A549 (cell line): Measurements from ENCODE around the gene CTBP2. TPM values are rescaled to one million over a fixed set of nuclear protein-coding genes. Genes with fewer than 3 reads are reported as not detected.
A peak's percentile ranks its signal among the peaks of the same experiment; 100 is the strongest.

Experiments
- ATAC-seq, 2 experiments: fragments of 200-7000 bp in 1 of 2; fragments of >200 bp in 1 of 2; cut with Nextera tagmentation in 1 of 2; cut with Tn5 transposase in 1 of 2; 3 replicates each; pipeline versions ENCODE4 v1.8.0 to v1.9.1; 2018 to 2020; ENCODE audit warnings: mild to moderate bottlenecking in 1 of 2, moderate library complexity in 1 of 2
- CTCF ChIA-PET: fragments of 300-600 bp; sonication (Branson Sonifier 250); formaldehyde crosslinking; extraction: SDS; loops from one replicate; lab custom pipeline; 2021; ENCODE audit warnings: antibody characterized with exemption, inconsistent platforms; lab: Yijun Ruan, JAX
- POLR2A ChIA-PET: fragments of 350-600 bp; formaldehyde crosslinking; extraction: SDS; loops from one replicate; lab custom pipeline; 2021; ENCODE audit warnings: antibody characterized with exemption, inconsistent platforms; lab: Yijun Ruan, JAX
- DNase-seq, 2 experiments: peaks; one replicate each; pipeline versions ENCODE4 v3.0.0 to v3.0.0-alpha.2; 2011 to 2016; ENCODE audit warnings: low read depth in 1 of 2, low spot score in 1 of 2
- FAIRE-seq: peaks from 2 replicates; lab custom pipeline; 2011; peaks lifted over from hg19 to GRCh38; lab: Jason Lieb, UNC
- H3K27ac ChIP-seq, 2 experiments: fragments of >200 bp; sonication (Bioruptor Twin); formaldehyde crosslinking; 3 replicates each; pipeline ENCODE4 v1.5.1; 2016 to 2017
- H3K4me1 ChIP-seq: fragments of >200 bp; sonication (Bioruptor Twin); formaldehyde crosslinking; 3 replicates; pipeline ENCODE4 v1.6.1; 2016
- H3K4me2 ChIP-seq: fragments of >200 bp; sonication (Bioruptor Twin); formaldehyde crosslinking; 3 replicates; pipeline ENCODE4 v1.6.1; 2016
- H3K4me3 ChIP-seq: fragments of >200 bp; sonication (Bioruptor Twin); formaldehyde crosslinking; 3 replicates; pipeline ENCODE4 v1.5.1; 2016
- H3K9me3 ChIP-seq: fragments of >200 bp; sonication (Bioruptor Twin); formaldehyde crosslinking; 3 replicates; pipeline ENCODE4 v1.6.1; 2016
- CHD4 ChIP-seq: fragments of 200-600 bp; sonication (generic); IDR thresholded peaks from 2 replicates; pipeline ENCODE4 v1.6.1; 2016; ENCODE audit warnings: antibody characterized with exemption, mild to moderate bottlenecking, borderline replicate concordance
- EHF ChIP-seq: fragments of 250-450 bp; sonication (Bioruptor Pico); IDR thresholded peaks from 2 replicates; pipeline ENCODE4 v1.5.0; 2020; ENCODE audit warnings: mild to moderate bottlenecking
- FOSL2 ChIP-seq, 2 experiments: fragments of 450-650 bp in 1 of 2; fragments of >200 bp in 1 of 2; sonication (Bioruptor Twin) in 1 of 2; formaldehyde crosslinking; IDR thresholded peaks; 2 replicates each; pipeline versions ENCODE4 v1.5.0 to v1.6.1; 2016 to 2020; ENCODE audit warnings: mild to moderate bottlenecking in 1 of 2, moderate library complexity in 1 of 2
- JUN ChIP-seq, 2 experiments: fragments of >200 bp; sonication (Bioruptor Twin); formaldehyde crosslinking; IDR thresholded peaks; 2 replicates in 1 of 2; 3 replicates in 1 of 2; pipeline ENCODE4 v1.6.1; 2016 to 2017
- MAZ ChIP-seq: fragments of 150-350 bp; IDR thresholded peaks from 2 replicates; pipeline ENCODE4 v1.6.1; 2014; ENCODE audit warnings: antibody characterized with exemption, low read depth, low read length, borderline replicate concordance
- MYC ChIP-seq: IDR thresholded peaks from 2 replicates; pipeline ENCODE4 v1.6.1; 2012; ENCODE audit warnings: mild to moderate bottlenecking, inconsistent platforms, low read length, improper control_type of control experiment, borderline replicate concordance
- RAD21 ChIP-seq, 2 experiments: fragments of >200 bp in 1 of 2; sonication (Bioruptor Twin) in 1 of 2; formaldehyde crosslinking in 1 of 2; IDR thresholded peaks in 1 of 2; conservative IDR thresholded peaks in 1 of 2; 2 replicates in 1 of 2; 3 replicates in 1 of 2; pipeline ENCODE4 v1.6.1; 2012 to 2018; ENCODE audit warnings: inconsistent platforms in 1 of 2
- RARB ChIP-seq: fragments of 250-450 bp; sonication (Bioruptor Pico); IDR thresholded peaks from 2 replicates; pipeline ENCODE4 v1.8.0; 2021; ENCODE audit warnings: mild to moderate bottlenecking, moderate library complexity
- SMC3 ChIP-seq: fragments of >200 bp; sonication (Bioruptor Twin); formaldehyde crosslinking; IDR thresholded peaks from 3 replicates; pipeline ENCODE4 v1.6.1; 2018; ENCODE audit warnings: inconsistent platforms
- SREBF2 ChIP-seq: fragments of 450-650 bp; IDR thresholded peaks from 2 replicates; pipeline ENCODE4 v1.6.1; 2014; ENCODE audit warnings: mild to moderate bottlenecking, moderate library complexity
- TFCP2L1 ChIP-seq: fragments of 250-450 bp; sonication (Bioruptor Pico); IDR thresholded peaks from 2 replicates; pipeline ENCODE4 v1.5.0; 2021; ENCODE audit warnings: mild to moderate bottlenecking
- TP53 ChIP-seq: fragments of 250-450 bp; sonication (Bioruptor Pico); IDR thresholded peaks from 2 replicates; pipeline ENCODE4 v1.5.0; 2021; ENCODE audit warnings: mild to moderate bottlenecking, moderate library complexity
- WGBS: methylation state at CpG from one replicate; pipeline ENCODE4 v1.1.6; 2017; ENCODE audit errors: missing lambda C conversion rate; 5-methylcytosine and 5-hydroxymethylcytosine counted together
- polyA plus RNA-seq, 4 experiments: library from polyadenylated mRNA; depleted of rRNA in 3 of 4; stranded (reverse); fragments of >200 nt; fragmentation: RNase III in 1 of 4; extraction: RNeasy Plus Mini Kit Qiagen cat#74134 plus additional on column Dnase treatment in 1 of 4; gene quantifications; 2 replicates in 3 of 4; 3 replicates in 1 of 4; pipeline ENCODE4 v1.2.3, GENCODE V29; 2011 to 2017
- TF ChIP-seq, protein P1 (sequence below): fragments of >200 bp; sonication (Bioruptor Twin); formaldehyde crosslinking; IDR thresholded peaks from 3 replicates; pipeline ENCODE4 v1.5.1; 2016
- TF ChIP-seq, protein P2 (sequence below): fragments of 450-650 bp; IDR thresholded peaks from 2 replicates; pipeline ENCODE4 v1.6.1; 2014; ENCODE audit warnings: antibody characterized with exemption
- TF ChIP-seq, protein P3 (sequence below): fragments of 200-600 bp; sonication (generic); IDR thresholded peaks from 2 replicates; pipeline ENCODE4 v1.6.1; 2016; ENCODE audit warnings: antibody characterized with exemption, mild to moderate bottlenecking, moderate library complexity
- TF ChIP-seq, protein P4 (sequence below): fragments of 150-350 bp; IDR thresholded peaks from 2 replicates; pipeline ENCODE4 v1.6.1; 2014; ENCODE audit warnings: low read depth, mild to moderate bottlenecking, low read length
- TF ChIP-seq, protein P5 (sequence below): fragments of >200 bp; sonication (Bioruptor Twin); formaldehyde crosslinking; IDR thresholded peaks from 2 replicates; pipeline ENCODE4 v1.6.1; 2016

CTBP2 gene
- polyA plus RNA-seq, 2 of the 4 experiments (the other 2 are of a cell fraction), result 74.9 to 78.9 TPM

DNA sequence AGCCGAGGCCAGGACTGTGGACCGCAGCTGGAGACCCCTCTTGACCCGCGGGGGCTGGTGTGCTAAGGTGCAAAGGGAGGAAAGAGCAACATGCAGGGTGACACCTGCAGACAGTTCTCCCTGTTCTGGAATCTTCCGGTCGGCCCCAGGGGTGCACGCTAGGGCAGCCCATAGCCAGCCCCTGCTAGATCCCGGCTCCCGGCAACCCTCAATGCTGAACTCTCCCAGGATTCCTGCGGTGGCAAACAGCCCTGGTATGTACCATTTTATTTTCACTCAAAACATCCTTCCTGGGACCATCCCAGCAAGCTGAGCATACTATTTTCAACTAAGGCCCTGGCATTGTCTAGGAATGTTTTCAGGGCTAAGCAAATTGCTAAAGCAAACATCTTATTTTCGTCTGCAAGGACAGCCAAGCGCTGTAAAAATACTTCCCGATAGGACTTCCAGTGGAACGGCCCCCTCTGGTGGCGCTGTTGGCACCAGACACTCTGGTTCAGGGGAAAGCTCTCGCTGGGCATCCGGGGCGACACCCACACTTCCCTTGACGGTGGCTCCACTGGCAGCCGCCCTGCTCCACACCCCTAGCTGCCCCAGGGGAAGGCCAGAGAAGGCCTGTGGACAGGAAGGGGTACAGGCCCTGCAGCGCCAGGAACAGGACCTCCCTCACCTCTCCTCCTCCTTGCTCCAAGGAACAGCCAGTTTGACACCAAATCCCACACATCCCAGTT is 99.4 kb downstream of the CTBP2 start:
- TF ChIP-seq, protein P1, sequence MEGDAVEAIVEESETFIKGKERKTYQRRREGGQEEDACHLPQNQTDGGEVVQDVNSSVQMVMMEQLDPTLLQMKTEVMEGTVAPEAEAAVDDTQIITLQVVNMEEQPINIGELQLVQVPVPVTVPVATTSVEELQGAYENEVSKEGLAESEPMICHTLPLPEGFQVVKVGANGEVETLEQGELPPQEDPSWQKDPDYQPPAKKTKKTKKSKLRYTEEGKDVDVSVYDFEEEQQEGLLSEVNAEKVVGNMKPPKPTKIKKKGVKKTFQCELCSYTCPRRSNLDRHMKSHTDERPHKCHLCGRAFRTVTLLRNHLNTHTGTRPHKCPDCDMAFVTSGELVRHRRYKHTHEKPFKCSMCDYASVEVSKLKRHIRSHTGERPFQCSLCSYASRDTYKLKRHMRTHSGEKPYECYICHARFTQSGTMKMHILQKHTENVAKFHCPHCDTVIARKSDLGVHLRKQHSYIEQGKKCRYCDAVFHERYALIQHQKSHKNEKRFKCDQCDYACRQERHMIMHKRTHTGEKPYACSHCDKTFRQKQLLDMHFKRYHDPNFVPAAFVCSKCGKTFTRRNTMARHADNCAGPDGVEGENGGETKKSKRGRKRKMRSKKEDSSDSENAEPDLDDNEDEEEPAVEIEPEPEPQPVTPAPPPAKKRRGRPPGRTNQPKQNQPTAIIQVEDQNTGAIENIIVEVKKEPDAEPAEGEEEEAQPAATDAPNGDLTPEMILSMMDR, result peak; percentile 70
- peak; percentile 65 for TF ChIP-seq SMC3
- peak; percentile 63 to 64 for TF ChIP-seq RAD21 (conservative IDR thresholded peaks at IDR 0.05 in 1 of 2, IDR thresholded peaks at IDR 0.05 in 1 of 2)
- no peak for TF ChIP-seq RARB (CRISPR knock-in tag)
- TF ChIP-seq SREBF2, result no peak
- 51% methylated on average over 18 of the region's 21 CpGs for WGBS
- Histone ChIP-seq H3K27ac (peak overlapping the region; percentile 26 to 73; a peak in 4 of 6 replicates), H3K4me1 (peaks cover 25% of the 10 kb centered on the region), H3K4me2 (peak overlapping the region; percentile 29), H3K4me3 (no peak overlapping the region), H3K9me3 (no peaks in the 10 kb centered on the region)
- ATAC-seq, result peak; percentile 91
- peak; percentile 64 for DNase-seq
- ChIA-PET POLR2A (no interaction called here), CTCF (interaction anchor here (0.7 to 8.3 kb wide), 26 partner anchors 9 to 356 kb away, joined by 3 to 105 read pairs (median 4); no protein-coding TSS in a partner anchor)
- FAIRE-seq, result no peak

DNA sequence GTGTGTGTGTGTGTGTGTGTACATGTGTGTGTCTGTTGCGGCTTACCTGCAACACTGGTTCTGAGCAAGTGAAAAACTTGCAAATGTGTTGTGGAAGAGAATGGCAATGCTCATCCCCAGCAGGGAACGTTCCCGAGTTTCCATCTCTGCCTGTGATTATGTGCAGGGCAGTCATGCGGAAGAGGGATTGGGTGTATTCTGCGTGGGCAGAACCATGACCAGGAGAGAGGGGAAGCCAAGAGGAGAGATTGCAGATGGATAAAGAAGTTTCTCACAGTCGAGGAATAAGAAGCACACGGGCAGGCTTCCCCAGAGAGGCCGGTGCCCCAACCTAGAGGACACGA is 99.9 kb downstream of the CTBP2 start:
- CTCF ChIA-PET, result interaction anchor here (1.2 to 8.3 kb wide), 14 partner anchors 9 to 356 kb away, joined by 3 to 105 read pairs (median 7); no protein-coding TSS in a partner anchor
- DNase-seq (no peak), FAIRE-seq (no peak), ATAC-seq (no peak)
- no peaks in the 10 kb centered on the region for H3K9me3 ChIP-seq
- H3K4me1 ChIP-seq, result peaks cover 24% of the 10 kb centered on the region
- no peak overlapping the region for H3K4me3 ChIP-seq
- POLR2A ChIA-PET, result no interaction called here
- H3K27ac ChIP-seq, result peak overlapping the region in 1 of 2 experiments; percentile 73; a peak in 3 of 6 replicates
- H3K4me2 ChIP-seq, result peak overlapping the region; percentile 29; the same call in 1 of the 3 replicates
- TF ChIP-seq, protein P2, sequence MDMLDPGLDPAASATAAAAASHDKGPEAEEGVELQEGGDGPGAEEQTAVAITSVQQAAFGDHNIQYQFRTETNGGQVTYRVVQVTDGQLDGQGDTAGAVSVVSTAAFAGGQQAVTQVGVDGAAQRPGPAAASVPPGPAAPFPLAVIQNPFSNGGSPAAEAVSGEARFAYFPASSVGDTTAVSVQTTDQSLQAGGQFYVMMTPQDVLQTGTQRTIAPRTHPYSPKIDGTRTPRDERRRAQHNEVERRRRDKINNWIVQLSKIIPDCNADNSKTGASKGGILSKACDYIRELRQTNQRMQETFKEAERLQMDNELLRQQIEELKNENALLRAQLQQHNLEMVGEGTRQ, result no peak
- no peak for TF ChIP-seq MAZ
- TF ChIP-seq TFCP2L1 (CRISPR knock-in tag), result no peak
- TF ChIP-seq FOSL2 (IDR thresholded peaks at IDR 0.05), result no peak
- TF ChIP-seq FOSL2 (CRISPR knock-in tag; IDR thresholded peaks at IDR 0.05), result no peak
- no peak for TF ChIP-seq CHD4
- no peak for TF ChIP-seq EHF (CRISPR knock-in tag)
- TF ChIP-seq, protein P3, sequence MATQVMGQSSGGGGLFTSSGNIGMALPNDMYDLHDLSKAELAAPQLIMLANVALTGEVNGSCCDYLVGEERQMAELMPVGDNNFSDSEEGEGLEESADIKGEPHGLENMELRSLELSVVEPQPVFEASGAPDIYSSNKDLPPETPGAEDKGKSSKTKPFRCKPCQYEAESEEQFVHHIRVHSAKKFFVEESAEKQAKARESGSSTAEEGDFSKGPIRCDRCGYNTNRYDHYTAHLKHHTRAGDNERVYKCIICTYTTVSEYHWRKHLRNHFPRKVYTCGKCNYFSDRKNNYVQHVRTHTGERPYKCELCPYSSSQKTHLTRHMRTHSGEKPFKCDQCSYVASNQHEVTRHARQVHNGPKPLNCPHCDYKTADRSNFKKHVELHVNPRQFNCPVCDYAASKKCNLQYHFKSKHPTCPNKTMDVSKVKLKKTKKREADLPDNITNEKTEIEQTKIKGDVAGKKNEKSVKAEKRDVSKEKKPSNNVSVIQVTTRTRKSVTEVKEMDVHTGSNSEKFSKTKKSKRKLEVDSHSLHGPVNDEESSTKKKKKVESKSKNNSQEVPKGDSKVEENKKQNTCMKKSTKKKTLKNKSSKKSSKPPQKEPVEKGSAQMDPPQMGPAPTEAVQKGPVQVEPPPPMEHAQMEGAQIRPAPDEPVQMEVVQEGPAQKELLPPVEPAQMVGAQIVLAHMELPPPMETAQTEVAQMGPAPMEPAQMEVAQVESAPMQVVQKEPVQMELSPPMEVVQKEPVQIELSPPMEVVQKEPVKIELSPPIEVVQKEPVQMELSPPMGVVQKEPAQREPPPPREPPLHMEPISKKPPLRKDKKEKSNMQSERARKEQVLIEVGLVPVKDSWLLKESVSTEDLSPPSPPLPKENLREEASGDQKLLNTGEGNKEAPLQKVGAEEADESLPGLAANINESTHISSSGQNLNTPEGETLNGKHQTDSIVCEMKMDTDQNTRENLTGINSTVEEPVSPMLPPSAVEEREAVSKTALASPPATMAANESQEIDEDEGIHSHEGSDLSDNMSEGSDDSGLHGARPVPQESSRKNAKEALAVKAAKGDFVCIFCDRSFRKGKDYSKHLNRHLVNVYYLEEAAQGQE, result no peak
- TF ChIP-seq, protein P4, sequence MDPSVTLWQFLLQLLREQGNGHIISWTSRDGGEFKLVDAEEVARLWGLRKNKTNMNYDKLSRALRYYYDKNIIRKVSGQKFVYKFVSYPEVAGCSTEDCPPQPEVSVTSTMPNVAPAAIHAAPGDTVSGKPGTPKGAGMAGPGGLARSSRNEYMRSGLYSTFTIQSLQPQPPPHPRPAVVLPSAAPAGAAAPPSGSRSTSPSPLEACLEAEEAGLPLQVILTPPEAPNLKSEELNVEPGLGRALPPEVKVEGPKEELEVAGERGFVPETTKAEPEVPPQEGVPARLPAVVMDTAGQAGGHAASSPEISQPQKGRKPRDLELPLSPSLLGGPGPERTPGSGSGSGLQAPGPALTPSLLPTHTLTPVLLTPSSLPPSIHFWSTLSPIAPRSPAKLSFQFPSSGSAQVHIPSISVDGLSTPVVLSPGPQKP, result no peak
- TF ChIP-seq TP53 (CRISPR knock-in tag), result no peak
- TF ChIP-seq SREBF2, result no peak
- no peak for TF ChIP-seq MYC
- TF ChIP-seq, protein P5, sequence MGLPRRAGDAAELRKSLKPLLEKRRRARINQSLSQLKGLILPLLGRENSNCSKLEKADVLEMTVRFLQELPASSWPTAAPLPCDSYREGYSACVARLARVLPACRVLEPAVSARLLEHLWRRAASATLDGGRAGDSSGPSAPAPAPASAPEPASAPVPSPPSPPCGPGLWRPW, result no peak
- no peak for TF ChIP-seq JUN (IDR thresholded peaks at IDR 0.05)
- 85% methylated on average over 9 of the region's 9 CpGs for WGBS
